WTC11 (cell line): ENCODE results near the gene ANP32D. TPM values are rescaled to one million over a fixed set of nuclear protein-coding genes. Genes with fewer than 3 reads are reported as not detected.

Source experiments
- ATAC-seq: fragments of 200-7000 bp; cut with Tn5 transposase; 2 replicates; pipeline ENCODE4 v1.10.0; 2021; ENCODE audit warnings: mild to moderate bottlenecking, moderate library complexity
- CTCF ChIA-PET: fragments of 300-600 bp; sonication (Branson Sonifier 250); formaldehyde crosslinking; loops from one replicate; lab custom pipeline; 2021; ENCODE audit warnings: antibody characterized with exemption; lab: Charles Lee
- POLR2A ChIA-PET: fragments of 350-600 bp; sonication (Branson Sonifier 250); formaldehyde crosslinking; loops from one replicate; lab custom pipeline; 2021; ENCODE audit warnings: antibody characterized with exemption; lab: Charles Lee
- DNase-seq: peaks from one replicate; pipeline ENCODE4 v3.0.0; 2021; ENCODE audit warnings: low spot score
- H3K27ac Mint-ChIP-seq: 2 replicates; pipeline ENCODE4 v1.8.0; 2021; ENCODE audit warnings: mixed read lengths
- H3K27me3 Mint-ChIP-seq: 2 replicates; pipeline ENCODE4 v1.8.0; 2021; ENCODE audit warnings: low read depth, mild to moderate bottlenecking, moderate library complexity, mixed read lengths
- H3K36me3 Mint-ChIP-seq: 2 replicates; pipeline ENCODE4 v1.8.0; 2021; ENCODE audit warnings: mixed read lengths
- H3K4me1 Mint-ChIP-seq: 2 replicates; pipeline ENCODE4 v1.8.0; 2022; ENCODE audit warnings: mixed read lengths
- H3K4me3 Mint-ChIP-seq: 2 replicates; pipeline ENCODE4 v1.8.0; 2021; ENCODE audit warnings: mild to moderate bottlenecking, moderate library complexity, mixed read lengths
- H3K9me3 Mint-ChIP-seq: 2 replicates; pipeline ENCODE4 v1.8.0; 2021; ENCODE audit warnings: mixed read lengths
- AFF4 ChIP-seq: sonication (generic); formaldehyde crosslinking; IDR thresholded peaks from 2 replicates; pipeline ENCODE4 v1.8.1; 2023; ENCODE audit warnings: mild to moderate bottlenecking, missing genetic modification reagents, borderline replicate concordance
- ATF6 ChIP-seq: sonication (generic); formaldehyde crosslinking; IDR thresholded peaks from 2 replicates; pipeline ENCODE4 v1.8.1; 2023; ENCODE audit warnings: mild to moderate bottlenecking, missing genetic modification reagents
- CBFB ChIP-seq: sonication (generic); formaldehyde crosslinking; IDR thresholded peaks from 2 replicates; pipeline ENCODE4 v1.8.1; 2022; ENCODE audit warnings: mild to moderate bottlenecking, low read depth, missing genetic modification reagents
- ETV6 ChIP-seq: sonication (generic); formaldehyde crosslinking; IDR thresholded peaks from 2 replicates; pipeline ENCODE4 v1.8.1; 2022; ENCODE audit warnings: mild to moderate bottlenecking, missing genetic modification reagents
- GTF2I ChIP-seq: fragments of 250-450 bp; sonication (Bioruptor Pico); conservative IDR thresholded peaks from 2 replicates; pipeline ENCODE4 v1.4.0; 2021; ENCODE audit warnings: mild to moderate bottlenecking
- MLX ChIP-seq: sonication (generic); formaldehyde crosslinking; IDR thresholded peaks from 2 replicates; pipeline ENCODE4 v1.8.1; 2023; ENCODE audit warnings: mild to moderate bottlenecking, missing genetic modification reagents, moderate library complexity
- RELA ChIP-seq: sonication (generic); formaldehyde crosslinking; IDR thresholded peaks from 2 replicates; pipeline ENCODE4 v1.8.1; 2022; ENCODE audit warnings: missing genetic modification reagents, mild to moderate bottlenecking, borderline replicate concordance
- SP1 ChIP-seq: sonication (generic); formaldehyde crosslinking; conservative IDR thresholded peaks from 2 replicates; pipeline ENCODE4 v1.8.1; 2022; ENCODE audit warnings: missing genetic modification reagents
- TCF7 ChIP-seq: sonication (generic); formaldehyde crosslinking; IDR thresholded peaks from 2 replicates; pipeline ENCODE4 v1.8.0; 2022; ENCODE audit warnings: mild to moderate bottlenecking, low read depth, missing genetic modification reagents, moderate library complexity
- TEAD4 ChIP-seq: sonication (generic); formaldehyde crosslinking; IDR thresholded peaks from 2 replicates; pipeline ENCODE4 v1.8.0; 2022; ENCODE audit warnings: mild to moderate bottlenecking, missing genetic modification reagents
- USF1 ChIP-seq: sonication (generic); formaldehyde crosslinking; IDR thresholded peaks from 2 replicates; pipeline ENCODE4 v1.8.0; 2022; ENCODE audit warnings: mild to moderate bottlenecking, missing genetic modification reagents
- USF2 ChIP-seq: sonication (generic); formaldehyde crosslinking; IDR thresholded peaks from 2 replicates; pipeline ENCODE4 v1.8.1; 2023; ENCODE audit warnings: mild to moderate bottlenecking, missing genetic modification reagents, moderate library complexity
- ZNF121 ChIP-seq: sonication (generic); formaldehyde crosslinking; IDR thresholded peaks from 2 replicates; pipeline ENCODE4 v1.8.0; 2023; ENCODE audit warnings: missing genetic modification reagents
- ZNF138 ChIP-seq: sonication (generic); formaldehyde crosslinking; conservative IDR thresholded peaks from 2 replicates; pipeline ENCODE4 v1.8.1; 2022; ENCODE audit warnings: mild to moderate bottlenecking, moderate library complexity, missing genetic modification reagents
- ZNF232 ChIP-seq: sonication (generic); formaldehyde crosslinking; IDR thresholded peaks from 2 replicates; pipeline ENCODE4 v1.8.0; 2022; ENCODE audit warnings: mild to moderate bottlenecking, missing genetic modification reagents
- ZNF281 ChIP-seq: sonication (generic); formaldehyde crosslinking; IDR thresholded peaks from 2 replicates; pipeline ENCODE4 v1.8.0; 2023; ENCODE audit warnings: mild to moderate bottlenecking, missing genetic modification reagents
- ZNF532 ChIP-seq: fragments of 250-450 bp; sonication (Bioruptor Pico); IDR thresholded peaks from 2 replicates; pipeline ENCODE4 v1.9.0; 2021; ENCODE audit warnings: mild to moderate bottlenecking, borderline replicate concordance
- total RNA-seq: library from RNA; stranded (reverse); gene quantifications from 3 replicates; pipeline ENCODE4 v1.2.3, GENCODE V29; 2021

Gene ANP32D
- total RNA-seq, 1 experiment from 2014 or later = not detected

- H3K4me3 Mint-ChIP-seq = no peak overlapping the region
- no peaks in the 10 kb centered on the region for H3K27me3 Mint-ChIP-seq
- CTCF ChIA-PET = interaction anchor here (0.7 to 1.7 kb wide), 5 partner anchors 104 to 298 kb away, joined by 3 to 9 read pairs (median 3); partner anchors contain the start of genes ASB8 and ZNF641
- POLR2A ChIA-PET = no interaction called here
- DNase-seq (no peak), ATAC-seq (0 out of 2 replicates have a peak, but pooled peaks have one; percentile 47)
- TF ChIP-seq TEAD4 (CRISPR knock-in tag) = no peak
- TF ChIP-seq MLX (CRISPR knock-in tag) = no peak
- TF ChIP-seq ZNF138 (CRISPR knock-in tag) = no peak
- TF ChIP-seq SP1 = no peak
- TF ChIP-seq GTF2I (CRISPR knock-in tag) = no peak
- no peak for TF ChIP-seq ZNF281 (CRISPR knock-in tag)
- H3K9me3 Mint-ChIP-seq = peaks cover 22% of the 10 kb centered on the region
- no peak overlapping the region for H3K27ac Mint-ChIP-seq
- H3K4me1 Mint-ChIP-seq = peaks cover 2% of the 10 kb centered on the region; the same call in 1 of the 2 replicates
- H3K36me3 Mint-ChIP-seq = peaks cover 5% of the 10 kb centered on the region
These were observed 17.7 kb upstream of the ANP32D start for GRCh38 chr12:48454667-48455066.

- TF ChIP-seq SP1 (no peak), ZNF532 (CRISPR knock-in tag) (no peak), CBFB (CRISPR knock-in tag) (no peak), ATF6 (no peak), RELA (no peak), USF2 (CRISPR knock-in tag) (no peak), ETV6 (CRISPR knock-in tag) (no peak), AFF4 (CRISPR knock-in tag) (no peak), USF1 (CRISPR knock-in tag) (no peak), ZNF121 (no peak), ZNF232 (CRISPR knock-in tag) (no peak), TCF7 (CRISPR knock-in tag) (no peak)
- Mint-ChIP-seq H3K4me1 (peaks cover 2% of the 10 kb centered on the region; the same call in 1 of the 2 replicates), H3K27ac (no peak overlapping the region), H3K4me3 (no peak overlapping the region), H3K36me3 (peaks cover 1% of the 10 kb centered on the region), H3K27me3 (no peaks in the 10 kb centered on the region), H3K9me3 (peaks cover 18% of the 10 kb centered on the region)
- ATAC-seq = no peak
- CTCF ChIA-PET = interaction anchor here (1.0 to 4.4 kb wide), 3 partner anchors 163 to 298 kb away, joined by 3 to 20 read pairs (median 6); partner anchors contain the start of gene ASB8
- POLR2A ChIA-PET = no interaction called here
- DNase-seq = no peak
These were observed 17.2 kb upstream of the ANP32D start for GRCh38 chr12:48455116-48455515.
